Activated CD8-positive, alpha-beta memory T cell treated with anti-CD3 and anti-CD28 coated beads, Interleukin-2, amount 10 ng/mL, durations not matched to agents 7 days and 5 days (primary cell): ENCODE measurements around the gene PITHD1. TPM values are rescaled to one million over a fixed set of nuclear protein-coding genes. Genes with fewer than 3 reads are reported as not detected.
"Not testable (repeated sequence)": the region's sequence is repeated elsewhere in the genome, so short reads cannot be mapped to it uniquely, and the experiment has no call there.

Source experiments
- ATAC-seq: fragments of 150-1000 bp; cut with Tn5 transposase; one replicate; pipeline ENCODE4 v1.10.0; 2021; ENCODE audit warnings: moderate library complexity
- CTCF ChIA-PET: fragments of 350-600 bp; sonication (Branson Sonifier 250); formaldehyde crosslinking; loops from one replicate; lab custom pipeline; 2021; ENCODE audit warnings: antibody characterized with exemption; lab: Charles Lee
- DNase-seq: peaks from one replicate; pipeline ENCODE4 v3.0.0-alpha.2; 2020
- H3K27ac Mint-ChIP-seq: one replicate; pipeline ENCODE4 v1.8.0; 2021; ENCODE audit warnings: mild to moderate bottlenecking, mixed read lengths
- H3K27me3 Mint-ChIP-seq: one replicate; pipeline ENCODE4 v1.8.0; 2021; ENCODE audit warnings: mixed read lengths
- H3K36me3 Mint-ChIP-seq: one replicate; pipeline ENCODE4 v1.8.0; 2021; ENCODE audit warnings: mild to moderate bottlenecking, mixed read lengths
- H3K4me1 Mint-ChIP-seq: one replicate; pipeline ENCODE4 v1.8.0; 2021; ENCODE audit warnings: mixed read lengths
- H3K4me3 Mint-ChIP-seq: one replicate; pipeline ENCODE4 v1.8.0; 2021; ENCODE audit warnings: mild to moderate bottlenecking, moderate library complexity, mixed read lengths
- H3K9me3 Mint-ChIP-seq: one replicate; pipeline ENCODE4 v1.8.0; 2022; ENCODE audit warnings: low read depth, mixed read lengths
- total RNA-seq, 2 experiments: library from RNA; stranded (reverse); gene quantifications; one replicate each; pipeline ENCODE4 v1.2.3, GENCODE V29; 2021

Gene PITHD1, protein sequence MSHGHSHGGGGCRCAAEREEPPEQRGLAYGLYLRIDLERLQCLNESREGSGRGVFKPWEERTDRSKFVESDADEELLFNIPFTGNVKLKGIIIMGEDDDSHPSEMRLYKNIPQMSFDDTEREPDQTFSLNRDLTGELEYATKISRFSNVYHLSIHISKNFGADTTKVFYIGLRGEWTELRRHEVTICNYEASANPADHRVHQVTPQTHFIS
- 10 to 100 TPM; 52.9 to 67.1 TPM for total RNA-seq

DNA sequence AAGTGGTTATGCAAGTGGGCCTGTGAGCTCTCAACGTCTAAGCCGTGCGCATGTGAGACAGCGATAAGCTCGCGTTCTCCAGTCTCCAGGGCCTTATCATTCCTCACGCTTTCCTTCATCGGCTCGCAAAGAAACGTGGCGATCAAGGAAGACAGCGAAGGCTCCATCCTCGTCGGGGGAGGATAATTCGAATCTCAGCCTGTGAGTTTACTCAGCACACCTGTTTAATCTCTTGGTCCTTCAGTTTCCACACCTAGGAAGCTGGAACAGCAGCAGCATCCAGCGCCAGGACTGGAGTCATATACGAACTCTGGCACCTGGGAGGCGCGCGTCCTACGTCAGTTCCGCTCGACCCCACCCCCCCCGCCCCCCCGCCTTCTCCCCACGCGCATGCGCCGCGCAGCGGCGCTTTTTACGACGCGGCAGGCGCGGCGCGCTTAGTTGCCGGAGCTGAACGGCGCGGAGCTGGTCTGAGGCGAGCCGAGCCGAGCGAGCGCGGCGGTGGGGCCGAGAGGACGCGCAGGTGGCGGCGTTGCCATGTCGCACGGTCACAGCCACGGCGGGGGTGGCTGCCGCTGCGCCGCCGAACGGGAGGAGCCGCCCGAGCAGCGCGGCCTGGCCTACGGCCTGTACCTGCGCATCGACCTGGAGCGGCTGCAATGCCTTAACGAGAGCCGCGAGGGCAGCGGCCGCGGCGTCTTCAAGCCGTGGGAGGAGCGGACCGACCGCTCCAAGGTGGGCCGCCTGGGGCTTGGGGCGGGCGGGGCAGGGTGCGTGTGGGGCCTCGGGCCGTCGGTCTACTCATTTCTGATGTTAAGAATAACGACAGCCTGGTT, at the start of gene PITHD1:
PITHD1 (plus strand) TSS at position 440 of the 836 bp plus-strand sequence; CDS start at position 538, 98 bp downstream.
- Mint-ChIP-seq H3K4me1 (peaks cover 59% of the 10 kb centered on the region), H3K9me3 (no peaks in the 10 kb centered on the region), H3K4me3 (peak within 1 kb of the TSS; percentile 96), H3K36me3 (peaks cover 15% of the 10 kb centered on the region), H3K27me3 (no peaks in the 10 kb centered on the region), H3K27ac (peak within 1 kb of the TSS; percentile 94)
- peak; percentile 88 for ATAC-seq
- CTCF ChIA-PET = interaction anchor here (0.6 to 5.4 kb wide), 9 partner anchors 12 to 281 kb away, joined by 3 to 38 read pairs (median 4); partner anchors contain the start of genes LYPLA2 and RPL11
- peak; percentile 87 for DNase-seq

DNA sequence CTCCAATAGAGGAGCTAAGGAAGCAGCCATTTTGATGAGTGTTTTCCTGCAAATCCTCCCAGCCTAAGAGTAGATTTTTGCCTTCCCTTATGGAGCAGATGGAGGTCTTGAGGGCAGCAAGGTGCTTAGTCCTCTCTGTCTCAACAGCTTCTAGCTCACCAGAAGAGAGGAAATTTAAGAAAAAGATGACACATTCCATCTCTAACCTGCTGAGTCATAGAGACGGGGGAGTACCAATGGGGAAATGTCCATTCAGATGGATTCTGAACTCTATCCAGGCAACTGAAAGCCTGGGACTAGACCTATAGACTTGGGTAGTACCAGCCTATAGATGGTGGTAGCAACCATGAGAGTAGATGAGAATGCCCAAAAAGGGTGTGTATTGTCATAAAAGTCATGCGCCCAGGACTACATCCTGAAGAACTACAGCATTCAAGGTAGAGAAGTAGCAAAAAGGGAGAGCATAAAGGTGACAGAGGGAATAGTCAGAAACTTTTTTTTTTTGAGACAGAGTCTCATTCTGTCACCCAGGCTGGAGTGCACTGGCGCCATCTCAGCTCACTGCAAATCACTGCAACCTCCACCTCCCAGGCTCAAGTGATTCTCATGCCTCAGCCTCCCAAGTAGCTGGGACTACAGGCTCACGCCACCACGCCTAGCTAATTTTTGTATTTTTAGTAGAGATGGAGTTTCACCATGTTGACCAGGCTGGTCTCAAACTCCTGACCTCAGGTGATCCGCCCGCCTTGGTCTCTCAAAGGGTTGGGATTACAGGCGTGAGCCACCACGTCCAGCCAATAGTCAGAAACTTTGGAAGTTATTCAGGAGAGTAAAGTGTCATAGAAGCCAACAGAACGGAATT, 45.6 kb upstream of the PITHD1 start:
- ATAC-seq = no peak
- no peak overlapping the region for H3K27ac Mint-ChIP-seq
- H3K27me3 Mint-ChIP-seq = no peaks in the 10 kb centered on the region
- DNase-seq = no peak
- no peaks in the 10 kb centered on the region for H3K9me3 Mint-ChIP-seq
- H3K4me1 Mint-ChIP-seq = peaks cover 15% of the 10 kb centered on the region
- H3K4me3 Mint-ChIP-seq = no peak overlapping the region
- CTCF ChIA-PET = interaction anchor here (0.7 kb wide), 1 partner anchor 293 kb away, joined by 3 read pairs; no protein-coding TSS in a partner anchor
- H3K36me3 Mint-ChIP-seq = peaks cover 3% of the 10 kb centered on the region

DNA sequence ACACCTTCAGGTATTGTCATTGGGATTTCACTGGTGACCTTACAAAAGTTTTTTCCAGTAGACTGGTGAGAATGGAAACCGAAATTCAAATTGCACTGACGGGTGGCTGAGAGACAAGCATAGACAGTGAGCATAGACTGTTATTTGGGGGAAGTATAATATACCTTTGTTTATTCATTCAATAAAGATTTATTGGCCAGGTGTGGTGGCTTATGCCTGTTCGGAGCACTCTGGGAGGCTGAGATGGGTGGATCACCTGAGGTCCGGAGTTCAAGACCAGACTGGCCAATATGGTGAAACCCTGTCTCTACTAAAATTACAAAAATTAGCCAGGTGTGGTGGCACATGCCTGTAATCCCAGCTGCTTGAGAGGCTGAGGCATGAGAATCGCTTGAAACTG, 44.9 kb upstream of the PITHD1 start:
- not testable (repeated sequence) for H3K9me3 Mint-ChIP-seq, H3K27ac Mint-ChIP-seq, H3K36me3 Mint-ChIP-seq, H3K4me3 Mint-ChIP-seq, DNase-seq, H3K27me3 Mint-ChIP-seq, ATAC-seq
- CTCF ChIA-PET = interaction anchor here (0.7 to 1.4 kb wide), 4 partner anchors 10 to 294 kb away, joined by 3 to 4 read pairs (median 4); partner anchors contain the start of gene ELOA
- H3K4me1 Mint-ChIP-seq = peaks cover 18% of the 10 kb centered on the region

DNA sequence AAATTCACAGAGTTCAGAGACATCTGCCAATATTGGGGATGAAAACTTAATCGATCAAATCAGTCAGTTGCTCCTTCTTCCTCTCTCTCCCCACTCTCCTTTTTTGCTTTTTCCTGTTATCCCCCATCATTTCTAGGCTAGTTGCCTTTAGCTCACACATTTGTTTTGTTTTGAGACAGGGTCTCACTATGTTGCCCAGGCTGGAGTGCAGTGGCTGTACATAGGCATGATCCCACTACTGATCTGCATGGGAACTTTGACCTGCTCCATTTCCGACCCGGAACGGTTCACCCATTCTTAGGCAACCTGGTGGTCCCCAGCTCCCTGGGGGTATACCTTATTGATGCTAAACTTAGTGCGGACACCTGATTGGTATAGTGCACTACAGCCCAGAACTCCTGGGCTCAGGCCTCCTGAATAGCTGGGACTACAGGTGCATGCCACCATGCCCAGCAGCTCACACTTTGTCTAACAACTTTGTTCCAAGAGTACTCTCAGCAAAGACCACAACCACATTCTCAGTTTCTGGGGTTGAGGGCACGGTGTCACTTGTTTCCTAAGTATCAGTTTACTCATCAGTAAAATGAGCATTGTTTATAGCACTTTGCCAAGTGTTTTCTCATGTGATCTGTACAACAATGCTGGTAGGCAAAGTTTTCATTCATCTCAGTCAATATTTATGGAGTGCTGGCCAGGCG, 41.6 kb upstream of the PITHD1 start:
- Mint-ChIP-seq H3K36me3 (peaks cover 2% of the 10 kb centered on the region), H3K4me3 (no peak overlapping the region), H3K27ac (no peak overlapping the region), H3K27me3 (no peaks in the 10 kb centered on the region), H3K4me1 (peaks cover 18% of the 10 kb centered on the region), H3K9me3 (no peaks in the 10 kb centered on the region)
- CTCF ChIA-PET = interaction anchor here (1.2 kb wide), 1 partner anchor 240 kb away, joined by 3 read pairs; no protein-coding TSS in a partner anchor
- ATAC-seq (peak; percentile 27), DNase-seq (peak; percentile 64)

DNA sequence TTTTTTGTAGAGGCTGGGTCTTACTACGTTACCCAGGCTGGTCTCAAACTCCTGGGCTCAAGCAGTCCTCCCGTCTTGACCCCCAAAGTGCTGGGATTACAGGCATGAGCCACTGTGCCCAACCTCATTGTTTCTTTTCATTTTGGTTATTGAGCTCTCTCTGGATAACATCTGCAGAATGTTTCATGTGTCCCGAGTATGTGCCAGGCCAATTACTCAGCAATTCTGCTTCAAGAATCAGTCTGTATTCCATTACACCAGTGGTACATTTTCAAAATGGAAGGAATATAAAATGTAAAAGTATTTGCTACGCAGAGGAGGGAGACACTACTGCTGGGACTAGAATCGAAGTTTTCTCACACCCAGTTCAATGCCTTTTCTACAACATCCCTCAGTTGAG, 36.6 kb upstream of the PITHD1 start:
- H3K4me3 Mint-ChIP-seq = no peak overlapping the region
- H3K36me3 Mint-ChIP-seq = peaks cover 7% of the 10 kb centered on the region
- CTCF ChIA-PET = no interaction called here
- no peaks in the 10 kb centered on the region for H3K27me3 Mint-ChIP-seq
- ATAC-seq (no peak), DNase-seq (no peak)
- H3K27ac Mint-ChIP-seq = no peak overlapping the region
- H3K4me1 Mint-ChIP-seq = peaks cover 37% of the 10 kb centered on the region
- H3K9me3 Mint-ChIP-seq = no peaks in the 10 kb centered on the region

DNA sequence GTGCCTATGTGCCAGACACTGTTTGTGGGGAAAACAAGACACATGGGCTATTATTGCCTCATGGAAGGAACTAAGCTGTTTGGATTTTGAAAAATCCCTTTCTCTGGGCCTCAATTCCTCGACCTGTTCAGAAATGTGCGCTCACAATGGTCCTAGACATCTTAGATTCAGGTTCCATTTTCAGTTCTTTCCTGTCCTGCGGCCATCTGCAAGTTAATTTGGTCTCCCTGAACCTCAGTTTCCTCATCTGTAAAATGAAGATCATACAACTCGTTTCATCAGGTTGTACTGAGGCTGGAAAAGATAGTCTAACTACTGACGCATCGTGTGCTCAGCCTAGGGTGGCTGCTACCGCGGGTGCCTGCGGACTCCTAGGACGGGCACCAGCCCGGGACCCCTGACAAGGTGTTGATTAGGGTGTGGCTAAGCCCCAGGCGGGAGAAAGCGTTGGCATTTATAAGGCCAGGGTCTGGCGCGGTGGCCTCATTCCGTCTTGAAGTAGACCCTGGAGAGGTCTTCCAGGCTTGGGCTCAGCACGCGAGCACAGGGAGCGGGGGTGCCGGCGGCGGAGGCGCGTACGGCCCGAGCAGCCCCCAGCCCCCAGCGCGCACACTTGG, 35.4 kb upstream of the PITHD1 start:
- peak overlapping the region; percentile 87 for H3K27ac Mint-ChIP-seq
- CTCF ChIA-PET = interaction anchor here (1.0 to 4.0 kb wide), 5 partner anchors 9 to 214 kb away, joined by 3 to 23 read pairs (median 4); partner anchors contain the start of gene RPL11
- ATAC-seq (peak; percentile 29), DNase-seq (peak; percentile 51)
- H3K4me1 Mint-ChIP-seq = peaks cover 42% of the 10 kb centered on the region
- peaks cover 11% of the 10 kb centered on the region for H3K36me3 Mint-ChIP-seq
- no peaks in the 10 kb centered on the region for H3K9me3 Mint-ChIP-seq
- H3K27me3 Mint-ChIP-seq = no peaks in the 10 kb centered on the region
- H3K4me3 Mint-ChIP-seq = peak overlapping the region; percentile 83

DNA sequence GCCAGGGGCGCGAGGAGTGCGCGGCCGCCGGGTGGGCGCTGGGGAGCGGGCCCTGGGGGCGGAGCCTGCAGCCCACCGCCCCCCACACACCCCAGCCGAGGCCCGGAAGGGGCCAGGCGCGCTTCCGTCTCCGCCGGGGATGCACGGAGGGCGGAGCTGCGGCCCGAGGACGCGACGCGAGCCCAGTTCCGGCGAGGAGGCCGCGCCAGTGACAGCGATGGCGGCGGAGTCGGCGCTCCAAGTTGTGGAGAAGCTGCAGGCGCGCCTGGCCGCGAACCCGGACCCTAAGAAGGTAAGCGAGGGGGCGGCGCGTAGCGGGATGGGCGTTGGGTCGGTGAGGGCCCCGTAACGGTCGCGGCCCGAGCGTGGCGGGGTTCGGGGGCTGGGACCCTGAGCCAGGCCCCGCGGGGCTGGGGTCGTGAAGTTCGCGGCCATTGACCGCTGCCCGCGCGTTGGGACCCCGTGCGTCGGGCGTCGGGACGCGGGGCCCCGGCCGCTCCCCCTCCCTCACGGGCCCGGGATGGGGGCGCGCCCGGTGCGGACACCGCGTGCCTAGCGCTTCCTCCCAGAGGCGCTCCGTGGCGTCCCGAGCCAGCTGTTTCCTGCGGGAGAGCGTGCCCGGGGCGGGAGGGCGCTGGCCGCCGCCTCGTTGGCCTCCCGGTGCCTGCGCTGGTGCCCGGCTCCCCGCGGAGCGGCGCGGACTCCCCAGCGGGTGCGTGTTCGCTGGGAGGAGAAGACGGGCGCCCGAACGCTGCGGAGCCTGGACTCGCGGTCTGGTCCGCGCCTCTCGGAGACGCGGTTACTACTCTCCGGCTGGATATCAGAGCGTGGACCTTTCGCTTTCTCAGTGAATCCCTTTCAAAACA, 34.7 kb upstream of the PITHD1 start, which contains the start of gene ELOA:
ELOA (plus strand) TSS at position 185 of the 866 bp plus-strand sequence; CDS start at position 218, 33 bp downstream.
- CTCF ChIA-PET = interaction anchor here (0.7 to 4.0 kb wide), 11 partner anchors 8 to 246 kb away, joined by 3 to 23 read pairs (median 4); partner anchors contain the start of gene RPL11
- Mint-ChIP-seq H3K4me1 (peaks cover 45% of the 10 kb centered on the region), H3K27ac (peak within 1 kb of the TSS; percentile 92), H3K4me3 (peak within 1 kb of the TSS; percentile 85), H3K36me3 (peaks cover 12% of the 10 kb centered on the region), H3K9me3 (no peaks in the 10 kb centered on the region), H3K27me3 (no peaks in the 10 kb centered on the region)
- ATAC-seq (peak; percentile 95), DNase-seq (peak; percentile 87)

DNA sequence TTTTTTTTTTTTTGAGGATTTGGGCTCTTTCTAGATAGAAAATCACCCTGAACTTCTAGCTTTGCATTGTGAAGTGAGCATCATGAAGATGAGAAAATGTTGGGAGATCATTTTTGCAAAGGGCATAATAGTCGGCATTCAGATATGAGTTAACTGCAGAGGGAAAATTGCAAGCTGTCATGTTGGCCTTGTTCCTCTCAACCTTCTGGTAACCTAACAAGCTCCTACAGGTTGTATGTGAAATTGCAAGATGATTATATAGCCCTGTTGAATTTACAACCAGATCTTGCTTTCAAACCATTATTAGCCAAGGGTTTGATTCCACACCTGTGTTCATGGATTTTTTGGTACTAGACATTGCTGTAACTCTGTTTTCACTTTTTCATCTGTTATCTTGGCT, 32.7 kb upstream of the PITHD1 start:
- H3K36me3 Mint-ChIP-seq = peaks cover 15% of the 10 kb centered on the region
- H3K27ac Mint-ChIP-seq = peak overlapping the region; percentile 46
- ATAC-seq (no peak), DNase-seq (no peak)
- no peaks in the 10 kb centered on the region for H3K27me3 Mint-ChIP-seq
- peaks cover 53% of the 10 kb centered on the region for H3K4me1 Mint-ChIP-seq
- peak overlapping the region; percentile 85 for H3K4me3 Mint-ChIP-seq
- no peaks in the 10 kb centered on the region for H3K9me3 Mint-ChIP-seq
- CTCF ChIA-PET = interaction anchor here (0.8 to 4.0 kb wide), 10 partner anchors 16 to 842 kb away, joined by 3 to 23 read pairs (median 3); partner anchors contain the start of gene RPL11

DNA sequence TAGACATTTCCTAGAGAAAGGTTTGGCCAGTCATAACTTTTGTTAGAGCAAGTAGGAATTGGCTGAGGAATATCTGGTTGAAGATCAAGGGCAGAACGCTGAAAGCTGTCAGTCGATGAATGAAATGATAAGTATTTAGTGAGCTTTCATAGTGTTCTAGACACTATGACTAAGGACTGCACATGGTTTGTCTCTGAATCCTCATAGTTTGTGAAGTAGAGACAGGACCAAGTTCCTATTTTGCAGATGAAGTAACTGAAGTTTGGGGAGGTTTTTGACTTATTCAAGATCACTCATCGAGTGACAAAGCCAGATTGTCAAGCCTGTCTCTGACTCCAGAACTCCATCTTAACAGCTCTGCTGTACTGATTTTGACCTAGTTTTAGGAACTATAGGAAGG, 30.2 kb upstream of the PITHD1 start:
- no peak for ATAC-seq
- DNase-seq = no peak
- CTCF ChIA-PET = no interaction called here
- no peak overlapping the region for H3K4me3 Mint-ChIP-seq
- peaks cover 46% of the 10 kb centered on the region for H3K4me1 Mint-ChIP-seq
- H3K36me3 Mint-ChIP-seq = peaks cover 29% of the 10 kb centered on the region
- no peaks in the 10 kb centered on the region for H3K9me3 Mint-ChIP-seq
- no peaks in the 10 kb centered on the region for H3K27me3 Mint-ChIP-seq
- H3K27ac Mint-ChIP-seq = no peak overlapping the region

DNA sequence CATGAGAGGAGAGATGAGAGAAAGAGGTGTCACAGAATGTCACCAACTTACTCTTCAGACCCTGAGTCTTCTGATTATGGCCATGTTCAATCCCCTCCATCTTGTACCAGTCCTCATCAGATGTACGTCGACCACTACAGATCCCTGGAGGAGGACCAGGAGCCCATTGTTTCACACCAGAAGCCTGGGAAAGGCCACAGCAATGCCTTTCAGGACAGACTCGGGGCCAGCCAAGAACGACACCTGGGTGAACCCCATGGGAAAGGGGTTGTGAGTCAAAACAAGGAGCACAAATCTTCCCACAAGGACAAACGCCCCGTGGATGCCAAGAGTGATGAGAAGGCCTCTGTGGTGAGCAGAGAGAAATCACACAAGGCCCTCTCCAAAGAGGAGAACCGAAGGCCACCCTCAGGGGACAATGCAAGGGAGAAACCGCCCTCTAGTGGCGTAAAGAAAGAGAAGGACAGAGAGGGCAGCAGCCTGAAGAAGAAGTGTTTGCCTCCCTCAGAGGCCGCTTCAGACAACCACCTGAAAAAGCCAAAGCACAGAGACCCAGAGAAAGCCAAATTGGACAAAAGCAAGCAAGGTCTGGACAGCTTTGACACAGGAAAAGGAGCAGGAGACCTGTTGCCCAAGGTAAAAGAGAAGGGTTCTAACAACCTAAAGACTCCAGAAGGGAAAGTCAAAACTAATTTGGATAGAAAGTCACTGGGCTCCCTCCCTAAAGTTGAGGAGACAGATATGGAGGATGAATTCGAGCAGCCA, 27.0 kb upstream of the PITHD1 start:
- peak; percentile 78 for ATAC-seq
- H3K4me3 Mint-ChIP-seq = no peak overlapping the region
- H3K27me3 Mint-ChIP-seq = no peaks in the 10 kb centered on the region
- no peaks in the 10 kb centered on the region for H3K9me3 Mint-ChIP-seq
- peak; percentile 56 for DNase-seq
- peak overlapping the region; percentile 58 for H3K27ac Mint-ChIP-seq
- peaks cover 53% of the 10 kb centered on the region for H3K36me3 Mint-ChIP-seq
- CTCF ChIA-PET = interaction anchor here (0.9 to 1.7 kb wide), 6 partner anchors 8 to 60 kb away, joined by 3 to 6 read pairs (median 4); partner anchors contain the start of genes ELOA and RPL11
- H3K4me1 Mint-ChIP-seq = peaks cover 31% of the 10 kb centered on the region
